Thoracic aorta (tissue), 2 donors: ENCODE results near the gene HIGD2A. TPM values are rescaled to one million over a fixed set of nuclear protein-coding genes. Genes with fewer than 3 reads are reported as not detected.

Experiments
- ATAC-seq: fragments of 150-250 bp; one replicate; pipeline ENCODE4 v1.8.0; 2017; ENCODE audit warnings: low read depth; ENCODE audit not compliant: insufficient number of reproducible peaks, low FRiP score
- DNase-seq: peaks from one replicate; pipeline ENCODE4 v3.0.0-alpha.2; 2020; ENCODE audit warnings: low spot score
- H3K27ac ChIP-seq, 2 donors: fragments of 200-600 bp; sonication (generic); 1 replicate in 1 of 2; 2 replicates in 1 of 2; pipeline ENCODE4 v1.5.1; 2016; ENCODE audit warnings: mild to moderate bottlenecking in 2 of 2, moderate library complexity in 2 of 2
- H3K27me3 ChIP-seq: fragments of 200-600 bp; sonication (generic); replicated peaks from 2 replicates; pipeline ENCODE4 v1.6.0; 2016; ENCODE audit warnings: mild to moderate bottlenecking; ENCODE audit not compliant: insufficient read depth
- H3K36me3 ChIP-seq: fragments of 200-600 bp; sonication (generic); one replicate; pipeline ENCODE4 v1.5.1; 2016
- H3K4me1 ChIP-seq, 2 donors: fragments of 200-600 bp; sonication (generic); 1 replicate in 1 of 2; 2 replicates in 1 of 2; pipeline versions ENCODE4 v1.5.1 to v1.6.0; 2016; ENCODE audit warnings: low read depth in 2 of 2, mild to moderate bottlenecking in 1 of 2; ENCODE audit not compliant: control insufficient read depth in 1 of 2
- H3K4me3 ChIP-seq: fragments of 200-600 bp; sonication (generic); 2 replicates; pipeline ENCODE4 v1.5.1; 2016; ENCODE audit warnings: mild to moderate bottlenecking
- H3K9me3 ChIP-seq: fragments of 200-600 bp; sonication (generic); 2 replicates; pipeline ENCODE4 v1.5.1; 2016
- total RNA-seq, 2 donors: library from RNA; depleted of rRNA; stranded (reverse); fragments of >200 nt; gene quantifications; one replicate each; pipeline versions ENCODE4 v1.1.0 to v1.2.3, GENCODE V29; 2016
- TF ChIP-seq, protein P1 (sequence below): fragments of 200-600 bp; sonication (generic); IDR thresholded peaks from one replicate; pipeline ENCODE4 v1.5.1; 2019; ENCODE audit warnings: antibody characterized with exemption

The HIGD2A gene
- total RNA-seq, 2 donors from 2014 or later, result 45.2 to 57.5 TPM

DNA sequence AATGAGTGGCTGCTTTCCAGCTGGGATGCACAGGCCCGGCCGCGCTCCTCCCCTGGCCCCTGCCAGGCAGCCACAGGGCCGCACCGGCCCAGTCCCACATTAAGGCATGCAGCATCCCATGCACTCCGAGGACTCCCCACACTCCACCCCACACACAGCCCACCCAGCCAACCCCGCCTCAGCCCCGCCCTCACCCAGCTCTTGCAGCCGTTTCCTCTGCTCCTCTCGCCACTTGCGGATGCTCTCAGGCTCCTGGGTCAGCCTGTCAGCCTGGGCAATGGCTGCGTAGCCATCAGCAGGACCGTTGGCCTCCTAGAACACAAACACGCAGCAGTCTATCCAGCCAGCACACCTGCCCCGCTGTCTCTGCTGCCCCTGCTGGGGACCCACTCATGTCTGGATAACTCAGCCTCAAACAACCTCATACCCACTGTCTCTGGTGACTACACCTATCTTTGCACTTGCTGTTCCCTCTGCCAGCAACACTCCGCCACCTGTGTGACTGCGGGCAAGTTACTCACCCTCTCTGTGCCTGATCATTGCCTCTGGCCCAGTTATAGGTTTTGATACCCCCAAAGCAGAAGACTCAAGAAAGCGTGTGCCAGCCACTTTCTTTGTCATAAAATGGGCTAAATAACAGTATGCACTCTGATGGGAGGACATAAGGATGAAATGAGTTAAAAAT lies 9.3 kb downstream of the HIGD2A start:
- ATAC-seq, result no peak
- Histone ChIP-seq H3K4me3 (no peak overlapping the region), H3K27me3 (no peaks in the 10 kb centered on the region), H3K27ac (no peak overlapping the region), H3K36me3 (peaks cover 9% of the 10 kb centered on the region), H3K9me3 (no peaks in the 10 kb centered on the region), H3K4me1 (no peaks in the 10 kb centered on the region)
- DNase-seq, result no peak
- TF ChIP-seq, protein P1, sequence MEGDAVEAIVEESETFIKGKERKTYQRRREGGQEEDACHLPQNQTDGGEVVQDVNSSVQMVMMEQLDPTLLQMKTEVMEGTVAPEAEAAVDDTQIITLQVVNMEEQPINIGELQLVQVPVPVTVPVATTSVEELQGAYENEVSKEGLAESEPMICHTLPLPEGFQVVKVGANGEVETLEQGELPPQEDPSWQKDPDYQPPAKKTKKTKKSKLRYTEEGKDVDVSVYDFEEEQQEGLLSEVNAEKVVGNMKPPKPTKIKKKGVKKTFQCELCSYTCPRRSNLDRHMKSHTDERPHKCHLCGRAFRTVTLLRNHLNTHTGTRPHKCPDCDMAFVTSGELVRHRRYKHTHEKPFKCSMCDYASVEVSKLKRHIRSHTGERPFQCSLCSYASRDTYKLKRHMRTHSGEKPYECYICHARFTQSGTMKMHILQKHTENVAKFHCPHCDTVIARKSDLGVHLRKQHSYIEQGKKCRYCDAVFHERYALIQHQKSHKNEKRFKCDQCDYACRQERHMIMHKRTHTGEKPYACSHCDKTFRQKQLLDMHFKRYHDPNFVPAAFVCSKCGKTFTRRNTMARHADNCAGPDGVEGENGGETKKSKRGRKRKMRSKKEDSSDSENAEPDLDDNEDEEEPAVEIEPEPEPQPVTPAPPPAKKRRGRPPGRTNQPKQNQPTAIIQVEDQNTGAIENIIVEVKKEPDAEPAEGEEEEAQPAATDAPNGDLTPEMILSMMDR, result no peak

DNA sequence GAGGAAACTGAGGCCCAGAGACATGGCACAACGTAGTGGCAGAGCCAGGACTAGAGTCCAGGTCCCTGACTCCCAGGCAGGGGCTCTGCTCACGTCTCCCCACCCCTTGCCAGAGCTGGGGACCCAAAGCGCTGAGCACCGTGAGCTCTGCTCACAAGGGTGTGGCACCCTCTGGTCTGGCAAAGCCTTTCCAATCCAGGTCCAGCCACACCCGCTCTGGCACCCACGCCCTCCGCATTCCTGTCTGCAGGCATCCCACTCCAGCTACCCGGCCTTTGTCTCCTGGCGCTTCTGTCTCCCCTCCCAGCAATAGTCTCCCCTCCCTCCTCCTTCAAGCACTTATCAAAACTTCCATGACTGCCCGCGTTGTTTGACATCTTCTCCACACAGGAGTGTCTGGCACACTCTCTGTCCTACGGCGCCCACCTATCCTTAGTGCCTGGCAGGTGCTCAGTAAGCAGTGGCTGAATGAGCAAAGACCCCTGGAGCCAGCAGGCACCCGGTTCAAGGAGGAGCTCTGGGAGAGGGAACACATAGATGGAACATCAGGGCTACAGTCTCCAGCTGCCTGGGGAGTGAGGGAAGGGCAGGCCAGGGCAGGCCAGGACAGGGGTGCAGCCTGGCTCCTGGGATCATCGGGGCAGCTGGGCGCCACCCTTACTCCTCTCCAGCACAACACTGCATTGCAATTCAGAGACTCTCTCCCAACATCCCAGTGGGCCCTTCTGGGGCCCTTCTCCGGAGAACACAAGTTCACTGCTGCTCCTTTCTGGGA lies 12.0 kb downstream of the HIGD2A start:
- Histone ChIP-seq H3K27me3 (no peaks in the 10 kb centered on the region), H3K9me3 (no peaks in the 10 kb centered on the region), H3K4me3 (no peak overlapping the region), H3K27ac (no peak overlapping the region), H3K36me3 (peaks cover 4% of the 10 kb centered on the region), H3K4me1 (no peaks in the 10 kb centered on the region)
- DNase-seq, result no peak
- TF ChIP-seq, protein P1, result no peak
- no peak for ATAC-seq

DNA sequence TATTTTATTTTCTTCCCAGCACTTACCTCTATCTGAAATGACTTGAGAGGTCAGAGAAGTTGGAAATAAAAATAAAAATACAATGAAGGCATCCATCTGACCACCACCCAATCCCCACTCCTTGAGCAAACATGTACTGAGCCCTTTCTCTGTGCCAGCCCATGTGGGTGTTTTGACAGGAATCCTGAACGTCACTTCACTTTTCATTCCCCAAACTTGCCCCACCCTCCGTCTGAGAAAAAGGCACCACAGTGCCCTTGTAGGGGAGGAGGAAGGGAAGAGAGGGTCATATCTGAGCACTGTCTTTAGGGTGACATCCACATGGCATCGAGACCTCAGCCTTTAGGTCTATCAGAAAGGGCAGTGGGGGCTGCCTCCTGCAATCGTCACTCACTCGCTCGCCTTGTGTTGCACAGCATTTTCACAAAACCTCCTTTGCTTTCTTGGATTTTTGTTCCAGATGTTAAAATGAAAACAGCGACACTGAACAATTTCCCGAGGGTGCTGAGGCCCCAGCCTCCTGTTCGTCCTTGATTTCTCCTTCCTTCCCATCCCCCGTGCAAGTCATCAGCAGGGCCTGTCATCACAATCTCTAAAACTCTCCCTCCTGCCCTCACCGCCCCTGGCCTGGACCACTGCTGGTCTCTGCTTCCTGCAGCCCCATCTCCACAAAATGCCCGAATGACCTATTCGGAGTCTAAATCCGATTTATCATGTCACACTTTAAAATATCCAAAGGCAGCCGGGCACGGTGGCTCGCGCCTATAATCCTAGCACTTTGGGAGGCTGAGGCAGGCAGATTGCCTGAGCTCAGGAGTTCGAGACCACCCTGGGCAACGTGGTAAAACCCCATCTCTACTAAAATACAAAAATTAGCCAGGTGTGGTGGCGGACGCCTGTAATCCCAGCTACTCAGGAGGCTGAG lies 13.0 kb downstream of the HIGD2A start:
- ATAC-seq (no peak), DNase-seq (no peak)
- no peak overlapping the region for H3K4me3 ChIP-seq
- H3K27me3 ChIP-seq, result no peaks in the 10 kb centered on the region
- H3K36me3 ChIP-seq, result peaks cover 4% of the 10 kb centered on the region
- H3K4me1 ChIP-seq, result no peaks in the 10 kb centered on the region
- H3K27ac ChIP-seq, result no peak overlapping the region
- TF ChIP-seq, protein P1, result no peak
- no peaks in the 10 kb centered on the region for H3K9me3 ChIP-seq

DNA sequence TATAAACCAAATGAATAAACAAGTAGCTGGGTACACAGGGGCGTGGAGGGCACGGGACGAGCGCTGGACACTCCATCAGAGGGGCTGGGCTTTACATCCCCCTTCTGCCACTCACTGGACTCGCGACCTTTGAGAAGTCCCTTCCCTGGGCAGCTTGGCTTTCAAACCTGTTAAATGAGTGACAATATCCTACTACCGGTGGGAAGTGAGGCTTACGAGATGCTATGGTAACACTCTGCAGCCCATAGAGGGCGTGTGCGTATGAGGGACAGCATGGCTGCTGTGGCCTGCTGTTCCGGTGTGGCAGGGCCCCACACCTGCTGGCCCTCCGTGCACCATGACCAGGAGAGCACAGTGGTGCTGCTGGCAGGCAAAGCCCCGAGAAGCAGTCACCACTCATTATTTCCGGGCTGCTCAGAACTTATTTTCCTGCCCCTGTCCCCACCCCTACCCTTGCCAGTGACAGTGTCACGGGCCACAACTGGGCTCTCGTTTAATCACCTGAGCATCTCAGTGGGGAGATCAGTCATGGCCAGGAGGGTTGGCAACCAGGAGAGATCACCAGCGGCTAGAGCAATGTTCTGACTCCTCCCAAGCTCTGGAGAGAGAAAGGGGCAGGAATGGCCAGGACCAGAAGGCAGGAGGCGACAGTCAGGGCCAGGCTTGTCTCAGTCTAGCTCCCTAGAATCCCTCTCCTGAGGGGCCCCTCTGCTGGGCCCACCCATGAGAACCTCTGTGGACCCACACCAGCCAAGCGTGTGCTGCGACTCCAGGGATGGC lies 17.3 kb downstream of the HIGD2A start:
- ATAC-seq (no peak), DNase-seq (no peak)
- Histone ChIP-seq H3K4me3 (no peak overlapping the region), H3K9me3 (no peaks in the 10 kb centered on the region), H3K27ac (no peak overlapping the region), H3K4me1 (no peaks in the 10 kb centered on the region), H3K27me3 (no peaks in the 10 kb centered on the region), H3K36me3 (peaks cover 18% of the 10 kb centered on the region)
- TF ChIP-seq, protein P1, result no peak
